ENCODE data around the gene PLXNA2. TPM values are rescaled to one million over a fixed set of nuclear protein-coding genes. Genes with fewer than 3 reads are reported as not detected.

Gene PLXNA2
- total and polyA plus RNA-seq, 2 of the 4 experiments (the other 2 are of a cell fraction), result 0.72 to 1.1 TPM

DNA sequence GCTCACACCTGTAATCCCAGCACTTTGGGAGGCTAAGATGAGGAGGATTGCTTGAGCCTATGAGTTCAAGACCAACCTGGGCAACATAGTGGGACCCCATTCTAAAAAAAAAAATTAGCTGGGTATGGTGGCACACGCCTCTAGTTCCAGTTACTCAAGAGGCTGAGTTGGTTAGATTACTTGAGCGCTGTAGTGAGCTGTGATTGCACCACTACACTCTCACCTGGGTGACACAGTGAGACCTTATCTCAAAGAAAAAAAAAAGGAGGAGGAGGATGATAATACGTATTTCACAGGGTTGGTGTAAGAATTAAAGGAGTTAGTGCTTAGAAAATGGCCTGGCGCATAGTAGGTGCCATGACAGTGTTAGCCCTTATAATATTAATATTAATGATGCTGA, 144.1 kb downstream of the PLXNA2 start:
- H4K91ac ChIP-seq (ENCODE audit: insufficient read depth, low read depth, low read length), result no peak overlapping the region
- H3K4me3 ChIP-seq (ENCODE audit: insufficient read depth, low read depth, low read length), result no peak overlapping the region
- WGBS, 2 experiments (ENCODE audit: extremely low coverage in 2 of 2, insufficient read length in 1 of 2), result no CpG with 5 or more reads among the region's 4 CpGs
- no peaks in the 10 kb centered on the region for H4K20me1 ChIP-seq (ENCODE audit: insufficient read depth, low read length)
- H3K9me3 ChIP-seq (ENCODE audit: control insufficient read depth, insufficient read depth, low read length), result no peaks in the 10 kb centered on the region
- no peak overlapping the region for H4K5ac ChIP-seq (ENCODE audit: low read depth, low read length)
- no peaks in the 10 kb centered on the region for H3K36me3 ChIP-seq (ENCODE audit: control insufficient read depth, insufficient read depth, low read length)
- H3K9me1 ChIP-seq (ENCODE audit: insufficient read depth, low read length), result no peaks in the 10 kb centered on the region
- in situ Hi-C loops (cut with MboI; ENCODE audit: low sequenced_read_pairs), result no loop called here
- no peak overlapping the region for H2BK5ac ChIP-seq (ENCODE audit: low read depth, low read length, poor library complexity, severe bottlenecking)
- H2BK20ac ChIP-seq (ENCODE audit: low read depth, low read length), result no peak overlapping the region
- no peak overlapping the region for H3K4me2 ChIP-seq (ENCODE audit: low read depth, low read length)
- no peaks in the 10 kb centered on the region for H3K79me1 ChIP-seq (ENCODE audit: low read depth in 1 of 2, low read length in 2 of 2)
- H3K4me1 ChIP-seq (ENCODE audit: control insufficient read depth, insufficient read depth, low read length), result peaks cover 3% of the 10 kb centered on the region
- POLR2A ChIA-PET (ENCODE audit: unreplicated experiment), result no interaction called here
- intact Hi-C loops (cut with micrococcal nuclease), result no loop called here
- CTCF ChIA-PET, result interaction anchor here (1.1 kb wide), 1 partner anchor 14 kb away, joined by 5 read pairs; no protein-coding TSS in a partner anchor
- no peak overlapping the region for H3K18ac ChIP-seq (ENCODE audit: low read depth, low read length)
- no peak overlapping the region for H3K4ac ChIP-seq (ENCODE audit: low read depth, low read length)
- dilution Hi-C loops (cut with HindIII; ENCODE audit: low sequenced_read_pairs, unreplicated experiment), result no loop called here
- no peak overlapping the region for H2AK9ac ChIP-seq (replicated peaks; ENCODE audit: low read depth, low read length, poor library complexity)
- no peak overlapping the region for H3K27ac ChIP-seq (ENCODE audit: insufficient read depth, low read length)
- no peak for ATAC-seq (ENCODE audit: low read depth)
- no peak overlapping the region for H3K56ac ChIP-seq (ENCODE audit: extremely low read depth, insufficient read depth, low read length)
- no peak overlapping the region for H3K14ac ChIP-seq (replicated peaks; ENCODE audit: low read depth, low read length)
- no peak overlapping the region for H4K8ac ChIP-seq (ENCODE audit: low read depth in 2 of 2, low read length in 2 of 2)
- no peaks in the 10 kb centered on the region for H3K27me3 ChIP-seq (ENCODE audit: control insufficient read depth, insufficient read depth, low read length)
- DNase-seq, result no peak
- H2AK5ac ChIP-seq (ENCODE audit: low read depth, low read length), result no peak overlapping the region
- H2BK15ac ChIP-seq (ENCODE audit: low read depth, low read length), result no peak overlapping the region
- H3K23ac ChIP-seq (ENCODE audit: low read depth, low read length), result no peak overlapping the region
- H3K9ac ChIP-seq (ENCODE audit: low read depth, low read length), result no peak overlapping the region
- no peak for TF ChIP-seq MAZ (IDR thresholded peaks at IDR 0.05; ENCODE audit: borderline replicate concordance, low read depth, low read length)
- no peak for TF ChIP-seq MXI1 (IDR thresholded peaks at IDR 0.05; ENCODE audit: borderline replicate concordance, low read depth, low read length)
- TF ChIP-seq, protein P1, sequence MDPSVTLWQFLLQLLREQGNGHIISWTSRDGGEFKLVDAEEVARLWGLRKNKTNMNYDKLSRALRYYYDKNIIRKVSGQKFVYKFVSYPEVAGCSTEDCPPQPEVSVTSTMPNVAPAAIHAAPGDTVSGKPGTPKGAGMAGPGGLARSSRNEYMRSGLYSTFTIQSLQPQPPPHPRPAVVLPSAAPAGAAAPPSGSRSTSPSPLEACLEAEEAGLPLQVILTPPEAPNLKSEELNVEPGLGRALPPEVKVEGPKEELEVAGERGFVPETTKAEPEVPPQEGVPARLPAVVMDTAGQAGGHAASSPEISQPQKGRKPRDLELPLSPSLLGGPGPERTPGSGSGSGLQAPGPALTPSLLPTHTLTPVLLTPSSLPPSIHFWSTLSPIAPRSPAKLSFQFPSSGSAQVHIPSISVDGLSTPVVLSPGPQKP (IDR thresholded peaks at IDR 0.05; ENCODE audit: borderline replicate concordance, low read depth, low read length), result no peak
- no peak for TF ChIP-seq FOS (IDR thresholded peaks at IDR 0.05; ENCODE audit: low read depth, low read length)
- TF ChIP-seq MAFK (IDR thresholded peaks at IDR 0.05; ENCODE audit: low read depth, low read length), result no peak
- TF ChIP-seq, protein P2, sequence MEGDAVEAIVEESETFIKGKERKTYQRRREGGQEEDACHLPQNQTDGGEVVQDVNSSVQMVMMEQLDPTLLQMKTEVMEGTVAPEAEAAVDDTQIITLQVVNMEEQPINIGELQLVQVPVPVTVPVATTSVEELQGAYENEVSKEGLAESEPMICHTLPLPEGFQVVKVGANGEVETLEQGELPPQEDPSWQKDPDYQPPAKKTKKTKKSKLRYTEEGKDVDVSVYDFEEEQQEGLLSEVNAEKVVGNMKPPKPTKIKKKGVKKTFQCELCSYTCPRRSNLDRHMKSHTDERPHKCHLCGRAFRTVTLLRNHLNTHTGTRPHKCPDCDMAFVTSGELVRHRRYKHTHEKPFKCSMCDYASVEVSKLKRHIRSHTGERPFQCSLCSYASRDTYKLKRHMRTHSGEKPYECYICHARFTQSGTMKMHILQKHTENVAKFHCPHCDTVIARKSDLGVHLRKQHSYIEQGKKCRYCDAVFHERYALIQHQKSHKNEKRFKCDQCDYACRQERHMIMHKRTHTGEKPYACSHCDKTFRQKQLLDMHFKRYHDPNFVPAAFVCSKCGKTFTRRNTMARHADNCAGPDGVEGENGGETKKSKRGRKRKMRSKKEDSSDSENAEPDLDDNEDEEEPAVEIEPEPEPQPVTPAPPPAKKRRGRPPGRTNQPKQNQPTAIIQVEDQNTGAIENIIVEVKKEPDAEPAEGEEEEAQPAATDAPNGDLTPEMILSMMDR (conservative IDR thresholded peaks at IDR 0.05; ENCODE audit: low read depth, low read length), result no peak
- TF ChIP-seq, protein P3, sequence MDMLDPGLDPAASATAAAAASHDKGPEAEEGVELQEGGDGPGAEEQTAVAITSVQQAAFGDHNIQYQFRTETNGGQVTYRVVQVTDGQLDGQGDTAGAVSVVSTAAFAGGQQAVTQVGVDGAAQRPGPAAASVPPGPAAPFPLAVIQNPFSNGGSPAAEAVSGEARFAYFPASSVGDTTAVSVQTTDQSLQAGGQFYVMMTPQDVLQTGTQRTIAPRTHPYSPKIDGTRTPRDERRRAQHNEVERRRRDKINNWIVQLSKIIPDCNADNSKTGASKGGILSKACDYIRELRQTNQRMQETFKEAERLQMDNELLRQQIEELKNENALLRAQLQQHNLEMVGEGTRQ (IDR thresholded peaks at IDR 0.05; ENCODE audit: low read depth, low read length), result no peak
- TF ChIP-seq RFX5 (IDR thresholded peaks at IDR 0.05; ENCODE audit: low read depth, low read length), result no peak
- TF ChIP-seq CHD1 (IDR thresholded peaks at IDR 0.05; ENCODE audit: low read depth, low read length), result no peak
- no peak for TF ChIP-seq RCOR1 (IDR thresholded peaks at IDR 0.05; ENCODE audit: insufficient replicate concordance, low read length)
- no peak for TF ChIP-seq SMC3 (IDR thresholded peaks at IDR 0.05; ENCODE audit: low read depth, low read length)
- no peak for TF ChIP-seq RAD21 (IDR thresholded peaks at IDR 0.05; ENCODE audit: low read length)
- TF ChIP-seq POLR2A (IDR thresholded peaks at IDR 0.05; ENCODE audit: low read depth, low read length), result no peak
- no peak for TF ChIP-seq BHLHE40 (IDR thresholded peaks at IDR 0.05; ENCODE audit: low read depth, low read length)
- TF ChIP-seq CEBPB (IDR thresholded peaks at IDR 0.05; ENCODE audit: low read depth, low read length), result no peak
- no peak for TF ChIP-seq NFE2L2 (IDR thresholded peaks at IDR 0.05; ENCODE audit: low read depth, low read length)
- H2AFZ ChIP-seq (replicated peaks; ENCODE audit: low read length, poor library complexity), result no peak overlapping the region
- no TSS peak for BruUV-seq (replicated peaks)
- no peak overlapping the region for H2BK120ac ChIP-seq (ENCODE audit: low read depth, low read length)
